Measurements from ENCODE around the gene C20orf202.

DNA sequence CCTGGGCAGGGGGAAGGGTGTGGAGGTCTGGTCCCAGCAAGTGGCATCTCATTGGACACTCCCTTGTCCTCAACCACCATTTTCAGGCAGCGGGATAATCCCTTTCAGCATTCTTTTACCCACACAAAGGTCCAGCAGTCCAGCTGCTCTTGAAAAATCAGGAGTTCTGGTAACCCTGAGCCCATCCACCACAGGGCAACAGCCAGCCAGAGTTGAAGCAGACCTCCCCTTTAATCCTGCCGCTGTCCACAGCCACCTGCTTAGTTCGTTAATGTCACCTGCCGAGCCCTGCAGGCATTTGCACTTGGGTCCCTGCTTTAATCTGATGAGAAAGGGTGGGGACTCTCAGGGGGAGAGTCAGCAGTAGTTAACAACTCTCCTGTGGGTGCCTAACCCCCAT is 29.6 kb upstream of the C20orf202 start:
- TF ChIP-seq EZH2 (IDR thresholded peaks at IDR 0.05; ENCODE audit: low read depth, unreplicated experiment) (no peak), EZH2phosphoT487 (IDR thresholded peaks at IDR 0.05; ENCODE audit: unreplicated experiment) (no peak), POLR2AphosphoS5 (IDR thresholded peaks at IDR 0.05; ENCODE audit: low read depth) (no peak), CREB1 (CRISPR knock-in tag; IDR thresholded peaks at IDR 0.05; ENCODE audit: low read depth) (no peak), STAT1 (IDR thresholded peaks at IDR 0.05; ENCODE audit: unreplicated experiment) (no peak), ZNF331 (CRISPR knock-in tag; IDR thresholded peaks at IDR 0.05; ENCODE audit: low read depth) (no peak), ZNF114 (CRISPR knock-in tag; IDR thresholded peaks at IDR 0.05) (no peak)
- TF ChIP-seq, protein P1, sequence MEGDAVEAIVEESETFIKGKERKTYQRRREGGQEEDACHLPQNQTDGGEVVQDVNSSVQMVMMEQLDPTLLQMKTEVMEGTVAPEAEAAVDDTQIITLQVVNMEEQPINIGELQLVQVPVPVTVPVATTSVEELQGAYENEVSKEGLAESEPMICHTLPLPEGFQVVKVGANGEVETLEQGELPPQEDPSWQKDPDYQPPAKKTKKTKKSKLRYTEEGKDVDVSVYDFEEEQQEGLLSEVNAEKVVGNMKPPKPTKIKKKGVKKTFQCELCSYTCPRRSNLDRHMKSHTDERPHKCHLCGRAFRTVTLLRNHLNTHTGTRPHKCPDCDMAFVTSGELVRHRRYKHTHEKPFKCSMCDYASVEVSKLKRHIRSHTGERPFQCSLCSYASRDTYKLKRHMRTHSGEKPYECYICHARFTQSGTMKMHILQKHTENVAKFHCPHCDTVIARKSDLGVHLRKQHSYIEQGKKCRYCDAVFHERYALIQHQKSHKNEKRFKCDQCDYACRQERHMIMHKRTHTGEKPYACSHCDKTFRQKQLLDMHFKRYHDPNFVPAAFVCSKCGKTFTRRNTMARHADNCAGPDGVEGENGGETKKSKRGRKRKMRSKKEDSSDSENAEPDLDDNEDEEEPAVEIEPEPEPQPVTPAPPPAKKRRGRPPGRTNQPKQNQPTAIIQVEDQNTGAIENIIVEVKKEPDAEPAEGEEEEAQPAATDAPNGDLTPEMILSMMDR (conservative IDR thresholded peaks at IDR 0.05; ENCODE audit: low read depth in 2 of 2): no peak
- TF ChIP-seq, protein P2, sequence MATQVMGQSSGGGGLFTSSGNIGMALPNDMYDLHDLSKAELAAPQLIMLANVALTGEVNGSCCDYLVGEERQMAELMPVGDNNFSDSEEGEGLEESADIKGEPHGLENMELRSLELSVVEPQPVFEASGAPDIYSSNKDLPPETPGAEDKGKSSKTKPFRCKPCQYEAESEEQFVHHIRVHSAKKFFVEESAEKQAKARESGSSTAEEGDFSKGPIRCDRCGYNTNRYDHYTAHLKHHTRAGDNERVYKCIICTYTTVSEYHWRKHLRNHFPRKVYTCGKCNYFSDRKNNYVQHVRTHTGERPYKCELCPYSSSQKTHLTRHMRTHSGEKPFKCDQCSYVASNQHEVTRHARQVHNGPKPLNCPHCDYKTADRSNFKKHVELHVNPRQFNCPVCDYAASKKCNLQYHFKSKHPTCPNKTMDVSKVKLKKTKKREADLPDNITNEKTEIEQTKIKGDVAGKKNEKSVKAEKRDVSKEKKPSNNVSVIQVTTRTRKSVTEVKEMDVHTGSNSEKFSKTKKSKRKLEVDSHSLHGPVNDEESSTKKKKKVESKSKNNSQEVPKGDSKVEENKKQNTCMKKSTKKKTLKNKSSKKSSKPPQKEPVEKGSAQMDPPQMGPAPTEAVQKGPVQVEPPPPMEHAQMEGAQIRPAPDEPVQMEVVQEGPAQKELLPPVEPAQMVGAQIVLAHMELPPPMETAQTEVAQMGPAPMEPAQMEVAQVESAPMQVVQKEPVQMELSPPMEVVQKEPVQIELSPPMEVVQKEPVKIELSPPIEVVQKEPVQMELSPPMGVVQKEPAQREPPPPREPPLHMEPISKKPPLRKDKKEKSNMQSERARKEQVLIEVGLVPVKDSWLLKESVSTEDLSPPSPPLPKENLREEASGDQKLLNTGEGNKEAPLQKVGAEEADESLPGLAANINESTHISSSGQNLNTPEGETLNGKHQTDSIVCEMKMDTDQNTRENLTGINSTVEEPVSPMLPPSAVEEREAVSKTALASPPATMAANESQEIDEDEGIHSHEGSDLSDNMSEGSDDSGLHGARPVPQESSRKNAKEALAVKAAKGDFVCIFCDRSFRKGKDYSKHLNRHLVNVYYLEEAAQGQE (IDR thresholded peaks at IDR 0.05; ENCODE audit: unreplicated experiment): no peak
